ENCODE results near the gene SYTL3. TPM values are rescaled to one million over a fixed set of nuclear protein-coding genes. Genes with fewer than 3 reads are reported as not detected.
A peak's percentile ranks its signal among the peaks of the same experiment; 100 is the strongest.
"Not testable (repeated sequence)": the region's sequence is repeated elsewhere in the genome, so short reads cannot be mapped to it uniquely, and the experiment has no call there.

SYTL3 gene
- 1 to 10 TPM; 1.3 to 1.8 TPM for total RNA-seq

- Histone ChIP-seq H3K27ac (peak within 1 kb of the TSS in 2 of 4 donors; percentile 17 to 47), H3K27me3 (no peaks in the 10 kb centered on the region), H3K36me3 (replicated peaks in 1 of 2; ENCODE audit: insufficient read depth in 1 of 2, low read depth in 2 of 2) (no peaks in the 10 kb centered on the region), H3K4me3 (no peak within 1 kb of the TSS), H3K4me1 (peaks cover 5% of the 10 kb centered on the region), H3K9me3 (no peaks in the 10 kb centered on the region)
- 71 to 72% methylated on average over 15 of the region's 15 CpGs for WGBS, 2 donors
- intact Hi-C loops (cut with DNase I) = no loop called here
- DNase-seq (peak in 2 of 4 donors; percentile 24 to 75), ATAC-seq (no peak)
- TF ChIP-seq POLR2A (IDR thresholded peaks at IDR 0.05) (peak in 1 of 3 donors; percentile 57), CTCF (IDR thresholded peaks at IDR 0.05) (no peak)
These were observed at the start of gene SYTL3 for GRCh38 chr6:158649289-158650143. SYTL3 (plus strand) TSS chr6:158650054; CDS start chr6:158663269, 13,215 bp downstream.

GRCh38 chr6:158603261-158604047, 46.4 kb upstream of the SYTL3 start:
- Histone ChIP-seq H3K27ac (no peak overlapping the region), H3K4me3 (no peak overlapping the region), H3K27me3 (no peaks in the 10 kb centered on the region), H3K36me3 (replicated peaks in 1 of 2; ENCODE audit: insufficient read depth in 1 of 2, low read depth in 2 of 2) (peaks cover 0 to 17% of the 10 kb centered on the region in 2 donors), H3K4me1 (peaks cover 17% of the 10 kb centered on the region), H3K9me3 (no peaks in the 10 kb centered on the region)
- DNase-seq (no peak), ATAC-seq (peak; percentile 26)
- TF ChIP-seq CTCF (IDR thresholded peaks at IDR 0.05) (no peak), POLR2A (IDR thresholded peaks at IDR 0.05) (no peak)
- intact Hi-C loops (cut with DNase I) = no loop called here
- WGBS, 2 donors = 59 to 64% methylated on average over 15 of the region's 15 CpGs

GRCh38 chr6:158604048-158604406, 45.8 kb upstream of the SYTL3 start:
- Histone ChIP-seq H3K4me3 (no peak overlapping the region), H3K4me1 (peaks cover 17% of the 10 kb centered on the region), H3K36me3 (replicated peaks in 1 of 2; ENCODE audit: insufficient read depth in 1 of 2, low read depth in 2 of 2) (peaks cover 0 to 20% of the 10 kb centered on the region in 2 donors), H3K9me3 (no peaks in the 10 kb centered on the region), H3K27me3 (no peaks in the 10 kb centered on the region), H3K27ac (no peak overlapping the region)
- WGBS, 2 donors = 65% methylated on average over 5 to 6 of the region's 6 CpGs
- DNase-seq (no peak), ATAC-seq (peak; percentile 7)
- TF ChIP-seq POLR2A (IDR thresholded peaks at IDR 0.05) (no peak), CTCF (IDR thresholded peaks at IDR 0.05) (no peak)
- intact Hi-C loops (cut with DNase I) = no loop called here

- TF ChIP-seq CTCF (IDR thresholded peaks at IDR 0.05) (peak; percentile 11 to 72 (median 61)), POLR2A (IDR thresholded peaks at IDR 0.05) (no peak)
- DNase-seq (peak; percentile 56 to 72 (median 67)), ATAC-seq (peak; percentile 70)
- intact Hi-C loops (cut with DNase I) = no loop called here
- Histone ChIP-seq H3K36me3 (replicated peaks in 1 of 2; ENCODE audit: insufficient read depth in 1 of 2, low read depth in 2 of 2) (peaks cover 0 to 20% of the 10 kb centered on the region in 2 donors), H3K9me3 (no peaks in the 10 kb centered on the region), H3K4me3 (no peak overlapping the region), H3K27me3 (no peaks in the 10 kb centered on the region), H3K27ac (no peak overlapping the region), H3K4me1 (peaks cover 17% of the 10 kb centered on the region)
- WGBS, 2 donors = 46 to 64% methylated on average over 13 of the region's 13 CpGs
These were observed 44.5 kb upstream of the SYTL3 start for GRCh38 chr6:158605266-158605878.

GRCh38 chr6:158606011-158606410, 43.8 kb upstream of the SYTL3 start:
- Histone ChIP-seq H3K4me1 (peaks cover 18% of the 10 kb centered on the region), H3K36me3 (replicated peaks in 1 of 2; ENCODE audit: insufficient read depth in 1 of 2, low read depth in 2 of 2) (peaks cover 0 to 22% of the 10 kb centered on the region in 2 donors)
- WGBS, 2 donors = 84 to 96% methylated on average over 12 to 15 of the region's 15 CpGs
- H3K27ac ChIP-seq; DNase-seq; H3K9me3 ChIP-seq; intact Hi-C loops (cut with DNase I); H3K27me3 ChIP-seq; ATAC-seq; H3K4me3 ChIP-seq: not testable (repeated sequence)

All from body of pancreas (tissue), 4 donors.